ENCODE measurements around the gene MDK.

MDK gene

DNA sequence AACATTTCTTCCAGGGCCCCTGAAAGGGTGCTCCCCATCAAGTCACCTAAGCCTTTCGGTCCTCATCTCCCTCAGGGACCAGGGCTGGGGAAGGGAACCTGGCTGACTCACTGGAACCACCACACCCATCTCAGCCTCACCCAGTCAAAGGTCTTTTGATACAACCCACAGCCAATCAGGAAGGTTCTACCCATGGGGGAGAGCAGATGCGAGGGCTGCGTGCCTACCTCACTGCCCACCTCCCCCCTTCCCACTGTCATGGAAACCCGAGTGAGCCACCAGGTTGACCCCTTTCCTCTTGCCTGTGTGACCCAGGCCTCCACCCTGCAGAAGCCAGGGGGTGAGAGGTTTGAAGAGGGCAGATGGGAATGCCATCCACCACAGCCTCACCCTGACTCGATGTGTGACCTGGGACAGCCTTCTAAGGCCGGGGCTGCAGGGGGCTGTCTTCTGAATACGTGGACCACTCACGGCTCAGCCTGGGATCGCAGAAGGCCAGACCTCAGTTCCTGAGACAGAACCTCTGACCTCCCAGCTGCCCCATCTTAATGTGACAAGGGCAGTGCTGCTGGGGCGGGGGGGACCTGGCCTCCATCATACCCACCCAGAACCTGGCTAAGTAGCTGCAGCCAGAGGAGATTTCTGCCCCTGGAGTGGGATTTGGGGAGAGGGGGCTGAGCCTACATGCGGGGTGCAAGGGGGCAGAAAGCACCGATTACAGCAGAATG, 2.7 kb downstream of the MDK start:
- DNase-seq, result no peak

DNA sequence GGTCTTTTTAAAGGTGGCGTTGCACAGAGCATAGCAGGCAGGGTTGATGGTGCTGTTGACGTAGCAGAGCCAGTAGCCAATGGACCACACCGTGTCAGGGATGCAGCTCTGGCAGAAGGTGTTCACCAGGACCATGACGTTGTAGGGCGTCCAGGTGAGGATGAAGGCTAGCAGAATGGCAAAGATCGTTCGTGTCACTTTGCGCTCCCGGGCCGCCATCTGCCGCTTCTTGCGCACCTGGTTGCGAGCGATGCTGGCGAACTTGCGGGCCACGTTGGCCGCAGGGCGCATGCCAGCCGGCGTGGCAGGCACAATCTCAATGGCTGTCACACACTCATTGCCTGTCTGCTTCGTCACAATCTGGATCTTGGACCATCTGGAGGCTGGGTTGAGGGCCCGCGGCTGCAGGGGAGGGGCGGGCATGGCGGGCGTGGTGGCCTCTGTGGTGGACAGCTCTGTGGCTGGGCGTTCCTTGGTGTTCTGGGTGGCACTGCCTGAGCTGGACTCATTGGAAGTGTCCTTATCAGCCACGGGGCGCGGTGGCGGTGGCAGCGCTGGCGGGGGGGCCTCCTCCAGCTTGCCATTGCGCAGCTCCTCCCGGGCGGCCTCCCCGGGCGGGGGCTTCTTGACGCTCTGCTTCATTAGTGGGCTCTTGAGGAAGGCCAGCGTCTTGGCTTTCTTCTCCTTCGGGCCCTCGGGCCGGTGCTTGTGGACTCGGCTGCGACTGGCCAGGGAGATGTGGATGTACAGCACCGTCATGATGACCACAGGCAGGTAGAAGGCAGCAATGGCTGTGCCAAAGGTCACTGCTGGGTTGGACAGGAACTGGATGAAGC, 3.9 kb downstream of the MDK start:
- DNase-seq, result no peak

DNA sequence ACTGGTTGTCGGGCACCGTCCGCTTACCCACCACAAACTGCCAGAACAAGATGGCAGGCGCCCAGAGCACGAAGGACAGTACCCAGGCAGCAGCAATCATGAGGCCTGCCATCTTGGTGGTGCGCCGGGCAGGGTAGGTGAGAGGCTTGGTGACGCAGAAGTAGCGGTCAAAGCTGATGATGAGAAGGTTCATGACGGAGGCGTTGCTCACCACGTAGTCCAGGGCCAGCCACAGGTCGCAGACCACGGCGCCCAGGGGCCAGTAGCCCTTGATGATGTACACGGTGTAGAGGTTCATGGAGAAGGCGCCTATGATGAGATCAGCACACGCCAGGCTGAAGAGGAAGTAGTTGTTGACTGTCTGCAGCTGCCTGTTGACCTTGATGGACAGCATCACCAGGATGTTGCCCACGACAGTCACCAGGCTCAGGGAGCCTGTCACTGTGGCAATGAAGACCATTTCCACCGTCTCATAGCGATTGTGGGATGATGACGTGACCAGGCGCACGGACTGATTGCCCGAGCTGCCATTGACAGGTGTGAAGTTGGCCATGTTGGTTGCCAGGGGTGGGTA, 4.6 kb downstream of the MDK start:
- DNase-seq, result no peak

DNA sequence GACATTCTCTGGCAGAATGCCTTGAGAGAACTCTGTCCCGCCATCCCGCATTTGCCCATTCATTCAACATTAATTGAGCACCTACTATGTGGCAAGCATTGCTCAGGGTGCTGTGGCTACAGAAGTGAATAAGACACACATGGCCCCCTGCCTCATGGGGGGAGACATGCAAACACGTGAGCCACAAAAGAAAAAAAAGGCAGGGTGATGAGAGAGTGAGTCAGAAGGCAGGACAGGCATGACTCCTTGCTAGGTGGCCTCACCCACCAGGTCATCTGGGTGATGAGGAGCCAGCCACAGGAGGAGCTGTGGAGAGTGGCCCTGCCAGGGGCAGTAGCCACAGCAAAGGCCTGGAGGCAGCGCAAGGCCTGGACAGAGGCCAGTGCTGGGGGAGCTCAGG, 5.2 kb downstream of the MDK start:
- DNase-seq, result no peak

DNA sequence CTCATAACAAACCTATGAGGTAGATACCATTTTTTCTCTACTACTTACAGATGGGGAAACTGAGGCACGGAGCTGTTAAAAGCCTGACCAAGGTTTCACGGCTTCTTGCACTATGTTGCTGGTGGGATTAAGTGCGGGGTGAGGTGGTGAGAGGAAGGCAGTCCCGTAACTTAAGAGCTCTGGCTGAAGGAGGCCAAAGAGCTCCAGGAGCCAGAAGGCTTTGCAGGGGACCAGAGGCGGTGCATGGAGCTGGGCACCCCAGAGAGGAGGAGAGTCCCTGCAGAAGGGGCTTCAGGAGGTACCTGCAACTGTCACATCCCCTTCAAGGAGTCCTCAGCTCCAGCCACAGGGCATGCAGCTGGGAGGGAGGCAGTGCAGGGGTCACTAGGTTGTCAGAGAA, 6.0 kb downstream of the MDK start:
- no peak for DNase-seq

DNA sequence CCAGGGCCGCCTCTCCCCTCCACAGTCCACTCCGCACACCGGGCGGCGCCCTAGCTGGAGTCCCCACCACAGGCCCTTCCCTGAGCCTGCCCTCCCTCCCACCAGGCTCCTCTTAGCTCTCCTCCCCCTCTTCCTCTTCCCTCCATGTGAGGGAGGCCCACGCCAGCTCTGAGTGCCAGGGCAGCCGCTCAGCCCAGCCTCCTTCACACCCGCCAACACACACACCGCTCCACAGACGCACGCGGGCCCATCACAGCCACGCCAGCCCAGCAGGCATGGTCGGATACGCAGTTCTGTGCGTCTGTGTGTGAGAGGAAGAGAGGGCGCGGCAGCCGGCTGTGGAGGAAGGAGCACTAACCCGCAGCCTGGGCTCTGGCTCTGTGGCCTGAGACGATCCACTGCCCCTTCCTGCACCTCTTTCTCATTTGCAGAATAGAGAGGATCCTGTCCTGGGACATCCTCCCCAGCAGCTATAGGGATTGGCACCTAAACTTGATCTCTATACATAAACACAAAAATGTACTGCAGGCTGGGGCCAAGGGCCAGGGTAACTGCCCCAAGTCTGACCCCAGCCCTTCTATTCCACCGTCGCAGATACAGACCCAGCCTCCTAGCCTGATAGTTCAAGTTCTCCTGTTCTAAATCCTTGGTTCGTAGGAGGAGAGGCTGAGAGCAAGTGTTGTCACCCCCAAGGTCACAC, 6.6 kb downstream of the MDK start:
- DNase-seq, result no peak

DNA sequence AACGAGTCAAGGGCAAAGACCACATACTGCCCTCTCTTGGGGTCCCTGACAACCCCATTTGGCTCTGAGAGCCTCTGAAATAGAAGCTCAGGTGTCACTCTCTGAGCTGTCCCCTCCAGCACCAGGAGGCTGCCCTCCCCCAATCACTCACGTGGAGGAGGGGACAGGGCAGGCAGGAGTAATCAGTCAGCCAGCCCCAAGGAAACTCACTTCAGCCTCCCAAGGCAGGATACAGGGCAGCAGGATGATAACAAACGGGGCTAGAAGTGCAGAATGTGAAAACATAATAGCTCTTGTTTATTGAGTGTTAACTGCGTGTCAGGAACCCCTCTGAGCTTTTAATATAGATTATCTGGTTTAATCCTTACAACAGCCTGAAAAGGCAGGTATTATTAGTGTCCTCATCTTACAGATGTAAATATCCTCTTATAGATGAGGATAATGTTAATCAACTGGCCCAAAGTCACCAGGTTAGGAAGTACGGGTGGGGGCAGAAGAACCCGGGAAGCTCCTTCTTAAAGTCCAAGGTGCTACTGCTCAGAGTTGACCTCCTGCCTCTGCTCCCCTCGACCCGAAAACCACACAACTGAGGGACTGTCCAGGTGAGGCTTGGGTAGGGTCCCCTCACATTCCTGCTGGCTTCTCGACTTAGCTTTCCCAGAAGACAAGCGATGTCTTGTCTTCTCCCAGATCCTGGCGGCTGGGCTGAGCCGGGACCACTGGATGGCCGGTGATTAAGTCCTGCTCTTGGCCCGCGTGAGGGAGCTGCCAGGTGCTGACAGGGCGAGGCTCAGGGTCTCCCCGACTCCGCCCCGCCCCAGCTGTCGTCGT, 7.4 kb downstream of the MDK start:
- DNase-seq, result no peak

DNA sequence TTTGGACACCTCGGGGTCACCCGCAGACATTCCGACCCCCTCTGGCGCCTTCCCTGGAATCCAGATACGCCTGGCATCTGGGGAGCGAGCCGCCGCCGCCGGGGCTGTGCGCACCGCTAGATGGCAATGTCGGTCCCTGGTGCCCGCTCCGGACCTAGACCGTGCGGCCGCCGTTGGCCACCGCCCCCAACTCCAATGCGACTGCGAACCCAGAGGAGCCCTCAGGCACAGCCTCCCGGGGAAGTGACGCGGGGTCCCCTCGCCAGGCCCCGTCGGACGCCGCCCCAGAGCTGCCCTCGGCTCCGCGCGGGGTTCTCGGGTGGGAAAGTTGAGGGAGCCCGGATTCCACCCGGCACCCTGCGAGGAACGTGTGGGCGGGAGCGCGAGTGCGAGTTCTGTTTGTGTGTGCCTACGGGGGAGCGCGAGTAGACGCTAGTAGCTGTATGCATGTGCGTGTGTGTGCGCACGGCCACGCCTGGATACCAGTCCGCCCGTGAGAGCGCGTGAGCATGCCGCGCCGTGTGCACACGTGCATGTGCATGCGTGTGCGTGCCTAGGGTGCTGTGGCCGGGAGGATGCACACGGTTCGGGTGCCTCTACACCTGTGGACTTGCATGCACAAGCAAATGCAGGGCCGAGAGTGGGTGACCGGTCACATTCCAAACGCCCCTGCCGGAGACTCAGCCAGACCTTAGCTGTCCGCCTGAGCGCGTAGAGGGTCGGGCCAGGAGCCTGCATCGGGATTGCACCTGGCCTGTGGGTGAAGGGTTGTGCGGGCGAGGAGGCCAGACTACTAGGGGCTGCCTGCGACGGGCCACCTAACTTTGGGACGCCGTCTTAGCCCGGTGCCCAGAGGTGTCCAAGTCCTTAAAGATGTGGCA, 8.2 kb downstream of the MDK start:
- peak in 6 of 14 donors; percentile 16 to 57 (median 22) for DNase-seq

DNA sequence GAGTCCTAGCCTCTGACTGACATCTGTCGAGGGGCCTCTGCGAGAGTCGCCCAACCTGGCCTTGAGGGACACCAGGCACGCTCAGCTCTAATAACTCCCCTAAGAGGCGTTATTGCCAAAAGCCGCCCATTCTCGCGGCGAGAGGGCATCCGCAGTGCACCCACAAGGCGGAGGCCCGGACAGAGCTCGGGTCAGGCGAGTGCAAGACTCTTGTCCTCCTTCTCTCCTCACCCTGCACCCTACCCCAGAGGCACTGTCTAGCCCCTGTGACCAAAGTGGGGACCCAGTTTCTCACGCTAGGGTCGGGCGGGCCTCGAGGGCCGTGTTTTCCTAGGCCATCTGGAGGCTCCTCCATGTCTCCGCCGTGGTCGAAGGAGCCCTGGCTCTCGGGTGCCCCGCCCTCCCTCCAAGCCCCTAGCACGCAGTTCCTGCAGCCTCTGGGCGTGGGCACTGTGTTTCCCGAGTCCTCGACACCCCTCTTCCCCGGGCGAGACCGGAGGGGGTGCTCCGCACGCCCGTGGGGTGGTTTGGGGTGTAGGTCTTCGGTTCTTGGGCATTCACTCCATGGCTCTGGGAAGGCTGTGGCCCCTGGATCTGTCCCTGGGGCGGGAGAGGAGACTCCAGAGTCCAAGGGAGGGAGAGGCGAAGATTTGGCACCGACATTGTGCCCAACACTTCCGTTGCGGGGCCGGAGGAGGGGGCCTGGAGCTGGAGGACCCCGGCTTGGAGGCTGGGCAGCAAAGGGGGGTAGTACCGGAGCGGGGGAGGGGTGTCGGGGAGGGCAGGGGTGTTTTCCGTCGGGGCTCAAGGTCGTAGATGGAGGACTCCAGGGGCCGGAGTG, 9.1 kb downstream of the MDK start:
- no peak for DNase-seq

DNA sequence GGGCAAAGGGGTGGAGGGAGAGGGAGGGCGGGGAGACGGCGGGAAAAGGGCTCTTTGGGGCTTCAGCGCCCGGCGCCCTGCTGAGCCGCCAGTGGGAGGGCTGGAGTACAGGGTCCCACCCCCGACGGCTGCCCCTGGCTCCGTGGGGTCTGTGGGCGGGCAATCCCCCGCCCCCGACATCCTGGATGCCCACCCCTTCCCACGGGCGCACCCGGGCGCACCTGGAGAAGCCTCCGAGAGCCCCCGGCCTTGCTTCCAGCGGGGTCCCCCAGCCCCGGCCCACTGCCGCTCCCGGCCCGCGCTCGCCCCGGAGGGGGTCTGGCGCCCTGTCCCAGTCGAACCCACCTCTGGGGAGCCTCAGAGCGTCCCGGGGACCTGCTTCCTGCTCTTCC, 9.7 kb downstream of the MDK start:
- DNase-seq, result no peak

DNA sequence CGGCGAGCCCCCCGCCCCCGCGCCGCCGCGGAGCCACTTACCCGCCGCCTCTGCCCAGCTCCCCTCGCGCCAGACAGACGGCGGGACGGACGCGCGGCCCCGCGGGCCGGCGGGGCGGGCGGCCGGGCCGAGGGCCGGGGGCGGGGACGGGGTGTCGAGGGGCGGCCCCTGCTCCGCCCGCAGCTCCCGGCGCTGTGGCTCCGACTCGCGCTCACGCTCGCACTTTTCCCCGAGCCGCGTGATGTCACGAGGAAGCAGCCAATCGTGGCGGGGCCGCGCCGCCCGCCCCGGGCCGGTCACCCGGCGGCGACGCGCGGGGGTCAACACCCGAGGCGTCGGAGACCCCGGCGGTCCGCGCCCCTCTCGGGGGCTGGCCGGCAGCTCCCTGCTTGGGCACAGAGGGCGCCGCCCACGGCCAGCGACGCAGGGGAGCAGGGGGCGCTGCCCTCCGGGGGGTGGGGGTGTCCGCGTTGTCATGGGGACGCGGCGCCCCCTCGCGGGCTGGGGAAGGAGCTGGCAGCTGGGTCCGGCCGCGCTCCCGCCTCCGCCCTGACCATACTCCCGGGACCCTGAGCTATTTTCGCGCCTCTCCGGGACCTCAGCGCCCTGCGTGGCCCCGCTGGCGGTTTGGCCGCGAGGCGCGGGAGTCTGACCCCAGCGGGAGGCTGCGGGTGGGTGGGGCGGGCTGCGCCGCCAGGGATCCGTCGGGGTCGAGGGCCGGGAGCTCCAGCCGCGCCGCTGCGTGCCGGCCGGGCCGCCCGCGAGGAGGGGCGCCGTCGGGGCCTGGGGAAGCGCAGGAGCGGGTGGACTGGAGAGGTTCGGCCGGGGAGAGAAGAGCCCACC, 10.3 kb downstream of the MDK start, which contains the start of gene CHRM4:
TSS of gene CHRM4 (minus strand) at position 199 of the 843 bp plus-strand sequence. CDS start 5,219 bp downstream, outside the sequence.
- DNase-seq, result no peak

DNA sequence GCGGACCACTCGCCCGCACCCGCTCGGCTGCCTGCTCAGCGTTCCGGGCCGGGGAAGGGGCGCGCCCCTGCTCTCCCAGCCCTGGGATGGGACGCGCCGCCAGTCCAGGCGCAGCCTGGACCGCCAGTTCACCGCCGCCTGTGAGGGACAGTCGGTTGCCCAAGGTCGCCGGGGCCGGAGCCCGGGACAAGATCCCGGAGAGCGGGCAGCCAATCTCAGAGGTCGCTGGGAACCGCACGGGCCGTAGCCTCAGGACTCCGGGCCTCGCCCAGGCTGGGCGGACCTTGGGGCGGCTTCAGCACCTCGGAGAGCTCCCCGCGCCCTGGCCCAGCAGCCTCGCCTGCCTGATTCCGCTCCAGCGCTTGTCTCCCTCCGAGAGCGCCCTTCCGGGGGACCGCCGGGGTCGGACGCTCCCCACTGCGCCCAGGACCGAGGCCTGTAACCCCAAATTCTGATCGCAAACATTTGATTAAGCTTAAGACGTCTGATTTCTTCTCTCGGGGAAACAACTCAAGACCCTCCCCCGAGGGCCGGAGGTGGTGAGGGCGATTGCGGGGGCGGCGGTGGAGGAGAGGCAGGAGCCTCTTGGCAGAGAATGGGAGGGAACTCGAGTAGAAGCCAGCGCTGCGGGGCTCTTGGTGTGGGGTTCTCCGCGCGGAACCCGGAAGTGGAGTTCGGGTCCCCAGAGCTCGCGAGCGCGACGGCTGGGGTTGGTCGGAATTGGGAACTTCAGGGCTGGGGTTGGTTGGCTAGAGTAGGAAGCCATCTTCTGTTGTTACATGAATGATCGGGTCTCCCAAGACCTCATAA, 11.2 kb downstream of the MDK start:
- DNase-seq, result peak in 10 of 14 donors; percentile 24 to 80 (median 47)

DNA sequence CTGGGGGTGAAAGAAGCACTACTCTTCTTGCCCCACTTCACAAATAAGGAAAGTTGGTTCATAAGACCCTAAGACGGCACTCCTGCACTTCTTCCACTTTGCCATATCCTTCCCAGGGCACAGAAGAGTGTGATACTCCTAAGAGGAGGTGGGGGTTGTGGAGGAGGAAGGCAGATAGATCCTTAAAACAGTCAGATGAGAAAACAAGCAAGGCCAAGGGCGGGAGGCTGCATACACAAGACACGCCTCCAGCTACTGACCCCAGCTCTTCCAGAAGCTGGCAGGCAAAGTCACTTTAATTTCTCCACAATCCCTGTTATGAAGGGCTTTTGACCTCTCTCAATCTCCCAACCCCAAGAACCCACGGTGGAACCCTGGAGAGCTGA, 11.8 kb downstream of the MDK start:
- DNase-seq, result no peak

DNA sequence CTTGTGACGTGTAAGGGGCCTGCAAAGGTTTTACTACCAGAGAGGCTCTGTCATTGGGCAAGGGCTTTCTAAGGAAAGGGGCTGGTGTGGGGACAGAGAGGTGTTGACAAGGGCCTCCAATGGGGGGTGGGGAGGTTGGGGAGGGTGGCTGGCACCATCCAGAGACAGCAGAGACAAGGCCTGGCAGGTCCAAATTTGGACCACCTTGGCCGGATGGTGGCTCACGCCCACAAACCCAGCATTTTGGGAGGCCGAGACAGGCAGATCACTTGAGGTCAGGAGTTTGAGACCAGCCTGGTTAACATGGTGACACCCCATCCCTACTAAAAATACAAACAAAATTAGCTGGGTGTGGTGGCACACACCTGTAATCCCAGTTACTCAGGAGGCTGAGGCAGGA, 12.3 kb downstream of the MDK start:
- DNase-seq, result no peak

DNA sequence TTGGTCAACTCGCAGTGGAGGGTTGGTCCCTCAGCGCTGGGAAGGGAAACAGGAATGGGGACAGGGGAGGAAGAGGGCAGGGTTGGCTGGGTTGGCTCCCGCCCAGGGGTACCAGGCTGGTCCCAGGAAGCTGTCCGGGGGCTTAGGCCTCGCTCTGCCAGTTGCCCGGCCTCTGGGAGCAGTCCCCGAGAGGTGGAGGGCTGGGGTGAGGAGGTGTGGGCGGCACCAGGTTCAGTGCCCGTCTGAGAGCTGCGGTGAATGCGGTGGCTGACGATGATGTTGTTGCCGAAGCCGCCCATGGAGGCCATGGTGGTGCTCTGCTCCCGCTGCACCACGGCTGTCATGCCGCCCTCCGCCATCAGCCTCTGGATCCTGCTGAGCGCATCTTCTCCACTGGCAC, 16.1 kb downstream of the MDK start:
- no peak for DNase-seq

DNA sequence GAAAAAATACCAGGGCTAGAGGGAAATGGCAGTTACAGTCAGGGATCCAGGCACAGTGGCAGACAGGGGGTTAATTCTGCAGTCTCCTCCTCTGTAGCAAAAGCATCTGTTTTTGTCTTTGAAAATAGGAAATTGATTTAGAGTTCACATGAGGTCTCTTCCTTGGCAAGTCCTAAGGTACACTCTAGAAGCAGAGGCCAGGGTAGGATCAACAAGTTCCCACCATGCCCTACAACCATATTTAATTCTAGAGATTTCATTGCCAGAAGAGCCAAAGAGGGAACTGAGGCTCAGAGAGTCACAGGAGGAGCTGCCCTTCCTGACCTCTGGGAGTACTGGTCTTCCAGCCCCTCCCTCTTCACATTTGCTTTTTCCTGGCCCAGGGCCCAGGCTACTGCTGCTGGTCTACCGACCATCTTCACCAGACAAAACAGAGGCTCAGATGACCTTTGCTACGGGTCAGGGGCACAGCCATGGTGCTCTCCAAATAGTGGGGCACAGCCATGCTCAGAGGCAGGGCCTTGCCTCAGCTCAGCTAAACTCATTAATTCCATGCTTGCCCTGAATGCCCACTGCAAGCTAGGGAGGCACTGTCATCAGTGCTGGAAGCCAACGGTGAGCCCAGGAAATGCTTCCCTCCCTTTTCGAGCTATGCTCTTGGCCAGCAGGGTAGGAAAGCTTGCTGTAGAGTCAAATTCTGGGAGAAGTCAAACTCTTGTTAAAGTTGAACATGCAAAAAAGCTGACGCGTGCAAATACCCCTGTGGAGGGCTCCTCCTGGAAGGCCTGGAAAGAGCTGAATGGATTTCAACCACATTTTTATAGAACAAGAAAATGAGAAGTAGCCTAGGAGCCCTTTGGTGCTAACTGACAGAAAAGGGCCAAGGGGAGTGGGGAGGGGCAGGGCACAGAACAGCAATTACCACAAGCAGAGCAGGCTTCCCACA, 21.8 kb downstream of the MDK start:
- DNase-seq, result peak in 1 of 14 donors; percentile 37

DNA sequence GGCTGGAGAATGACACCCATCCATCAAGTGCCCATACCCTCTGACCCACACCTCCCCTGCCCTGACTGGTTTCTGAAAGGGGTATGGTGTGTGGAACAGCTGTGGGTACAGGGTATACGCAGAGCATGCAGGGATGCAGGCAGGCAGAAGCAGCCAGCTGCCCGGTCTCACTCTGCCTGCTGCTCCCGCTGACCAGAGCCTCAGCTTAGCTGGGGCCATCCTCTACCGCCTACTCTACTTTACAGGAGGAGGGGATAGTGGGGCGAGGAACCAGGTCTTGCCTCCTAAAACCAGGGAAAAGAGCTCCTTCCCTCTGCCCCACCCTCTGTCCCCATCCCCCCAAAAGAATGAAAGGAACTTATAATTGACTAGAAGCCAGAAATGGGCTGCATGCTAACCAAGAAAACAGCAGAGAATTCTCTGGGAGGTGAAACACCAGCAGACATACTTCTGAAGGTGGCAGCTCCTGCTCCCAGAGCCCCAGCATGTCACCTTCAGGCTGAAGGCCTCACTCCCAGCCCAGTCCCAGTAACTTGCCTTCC, 23.1 kb downstream of the MDK start:
- DNase-seq, result no peak
